IMR-90 (cell line): ENCODE measurements around the gene RET. TPM values are rescaled to one million over a fixed set of nuclear protein-coding genes. Genes with fewer than 3 reads are reported as not detected.

Experiments
- ATAC-seq: fragments of 200-7000 bp; cut with Tn5 transposase; 2 replicates; pipeline ENCODE4 v1.9.1; 2020; ENCODE audit warnings: low read depth, mild to moderate bottlenecking, moderate library complexity
- BruUV-seq: library from RNA; stranded (reverse); fragments of 400-500 nt; replicated peaks from 2 replicates; lab custom pipeline; 2021; lab: Mats Ljungman, UMichigan
- CTCF ChIA-PET: fragments of 300-600 bp; formaldehyde crosslinking; extraction: SDS; loops from one replicate; lab custom pipeline; 2021; ENCODE audit warnings: antibody characterized with exemption; lab: Yijun Ruan, JAX
- POLR2A ChIA-PET: fragments of 300-600 bp; sonication (Branson Sonifier 250); formaldehyde crosslinking; loops from one replicate; lab custom pipeline; 2022; ENCODE audit warnings: antibody characterized with exemption; ENCODE audit not compliant: unreplicated experiment; lab: Charles Lee
- DNase-seq: peaks from one replicate; pipeline ENCODE4 v3.0.0; 2013
- H2AFZ ChIP-seq: replicated peaks from 2 replicates; pipeline ENCODE3; 2013; ENCODE audit warnings: low read length, mild to moderate bottlenecking; ENCODE audit not compliant: poor library complexity
- H2AK5ac ChIP-seq: 2 replicates; pipeline ENCODE4 v1.6.1; 2013; ENCODE audit warnings: low read depth, low read length, inconsistent platforms
- H2AK9ac ChIP-seq: replicated peaks from 2 replicates; pipeline ENCODE3; 2013; ENCODE audit warnings: mild to moderate bottlenecking, low read depth, low read length, moderate library complexity; ENCODE audit not compliant: poor library complexity
- H2BK120ac ChIP-seq: 2 replicates; pipeline ENCODE4 v1.6.1; 2013; ENCODE audit warnings: low read depth, low read length, inconsistent platforms
- H2BK15ac ChIP-seq: 3 replicates; pipeline ENCODE4 v1.6.1; 2013; ENCODE audit warnings: low read depth, low read length, inconsistent platforms
- H2BK20ac ChIP-seq: 2 replicates; pipeline ENCODE4 v1.6.1; 2013; ENCODE audit warnings: low read depth, mild to moderate bottlenecking, inconsistent platforms, low read length, moderate library complexity
- H2BK5ac ChIP-seq: 2 replicates; pipeline ENCODE4 v1.6.1; 2013; ENCODE audit warnings: mild to moderate bottlenecking, low read depth, low read length, inconsistent platforms; ENCODE audit not compliant: poor library complexity, severe bottlenecking
- H3K14ac ChIP-seq: replicated peaks from 2 replicates; pipeline ENCODE4 v1.6.1; 2013; ENCODE audit warnings: low read depth, low read length, inconsistent platforms
- H3K18ac ChIP-seq: 2 replicates; pipeline ENCODE4 v1.6.1; 2013; ENCODE audit warnings: low read depth, low read length, control low read depth
- H3K23ac ChIP-seq: 2 replicates; pipeline ENCODE4 v1.6.1; 2013; ENCODE audit warnings: low read depth, low read length, inconsistent platforms
- H3K27ac ChIP-seq: 2 replicates; pipeline ENCODE4 v1.5.1; 2013; ENCODE audit warnings: mild to moderate bottlenecking, control low read depth, low read length; ENCODE audit not compliant: insufficient read depth
- H3K27me3 ChIP-seq: 2 replicates; pipeline ENCODE4 v1.6.1; 2013; ENCODE audit warnings: low read length; ENCODE audit not compliant: control insufficient read depth, insufficient read depth
- H3K36me3 ChIP-seq: 2 replicates; pipeline ENCODE4 v1.6.1; 2013; ENCODE audit warnings: low read length, mixed read lengths; ENCODE audit not compliant: control insufficient read depth, insufficient read depth
- H3K4ac ChIP-seq: 2 replicates; pipeline ENCODE4 v1.6.1; 2013; ENCODE audit warnings: low read depth, low read length, inconsistent platforms
- H3K4me1 ChIP-seq: 2 replicates; pipeline ENCODE4 v1.6.1; 2013; ENCODE audit warnings: low read length, mixed read lengths; ENCODE audit not compliant: control insufficient read depth, insufficient read depth
- H3K4me2 ChIP-seq: 2 replicates; pipeline ENCODE4 v1.6.1; 2013; ENCODE audit warnings: low read depth, mild to moderate bottlenecking, control low read depth, low read length, moderate library complexity
- H3K4me3 ChIP-seq: 2 replicates; pipeline ENCODE4 v1.5.1; 2013; ENCODE audit warnings: low read depth, mild to moderate bottlenecking, control low read depth, low read length, moderate library complexity; ENCODE audit not compliant: insufficient read depth
- H3K56ac ChIP-seq: 2 replicates; pipeline ENCODE4 v1.6.1; 2013; ENCODE audit warnings: low read length, inconsistent platforms; ENCODE audit not compliant: insufficient read depth; ENCODE audit errors: extremely low read depth
- H3K79me1 ChIP-seq, 2 experiments: 2 replicates each; pipeline ENCODE4 v1.6.1; 2013; ENCODE audit warnings: low read length in 2 of 2, inconsistent platforms in 1 of 2, low read depth in 1 of 2
- H3K9ac ChIP-seq: 2 replicates; pipeline ENCODE4 v1.6.1; 2013; ENCODE audit warnings: low read depth, low read length, control low read depth
- H3K9me1 ChIP-seq: 2 replicates; pipeline ENCODE4 v1.6.1; 2013; ENCODE audit warnings: low read length, inconsistent platforms; ENCODE audit not compliant: insufficient read depth
- H3K9me3 ChIP-seq: 2 replicates; pipeline ENCODE4 v1.6.1; 2013; ENCODE audit warnings: low read length; ENCODE audit not compliant: control insufficient read depth, insufficient read depth
- H4K20me1 ChIP-seq: 2 replicates; pipeline ENCODE4 v1.6.1; 2013; ENCODE audit warnings: low read length, inconsistent platforms; ENCODE audit not compliant: insufficient read depth
- H4K5ac ChIP-seq: 2 replicates; pipeline ENCODE4 v1.6.1; 2013; ENCODE audit warnings: mild to moderate bottlenecking, low read depth, low read length, control low read depth
- H4K8ac ChIP-seq, 2 experiments: 2 replicates each; pipeline ENCODE4 v1.6.1; 2013; ENCODE audit warnings: low read depth in 2 of 2, low read length in 2 of 2, control low read depth in 1 of 2, inconsistent platforms in 1 of 2
- H4K91ac ChIP-seq: 2 replicates; pipeline ENCODE4 v1.6.1; 2013; ENCODE audit warnings: low read depth, low read length, inconsistent platforms; ENCODE audit not compliant: insufficient read depth
- CTCF ChIP-seq: conservative IDR thresholded peaks from 2 replicates; pipeline ENCODE4 v1.5.1; 2012; ENCODE audit warnings: mild to moderate bottlenecking, low read depth, low read length, improper control_type of control experiment
- FOS ChIP-seq: fragments of 150-350 bp; IDR thresholded peaks from 2 replicates; pipeline ENCODE4 v1.6.1; 2016; ENCODE audit warnings: low read depth, low read length
- MAFK ChIP-seq: IDR thresholded peaks from 2 replicates; pipeline ENCODE4 v1.6.1; 2012; ENCODE audit warnings: low read depth, low read length, improper control_type of control experiment
- MAZ ChIP-seq: IDR thresholded peaks from 2 replicates; pipeline ENCODE4 v1.6.1; 2012; ENCODE audit warnings: low read depth, mild to moderate bottlenecking, low read length, improper control_type of control experiment, moderate library complexity, borderline replicate concordance
- MXI1 ChIP-seq: IDR thresholded peaks from 2 replicates; pipeline ENCODE4 v1.6.1; 2012; ENCODE audit warnings: low read depth, mild to moderate bottlenecking, low read length, moderate library complexity, borderline replicate concordance
- POLR2A ChIP-seq: IDR thresholded peaks from 2 replicates; pipeline ENCODE4 v1.6.1; 2012; ENCODE audit warnings: mild to moderate bottlenecking, low read depth, low read length
- RAD21 ChIP-seq: IDR thresholded peaks from 2 replicates; pipeline ENCODE4 v1.6.1; 2012; ENCODE audit warnings: low read length, improper control_type of control experiment
- RCOR1 ChIP-seq: IDR thresholded peaks from 2 replicates; pipeline ENCODE4 v1.6.1; 2012; ENCODE audit warnings: mild to moderate bottlenecking, low read length, improper control_type of control experiment; ENCODE audit not compliant: insufficient replicate concordance
- RFX5 ChIP-seq: IDR thresholded peaks from 2 replicates; pipeline ENCODE4 v1.8.0; 2012; ENCODE audit warnings: low read depth, mild to moderate bottlenecking, low read length, moderate library complexity
- USF2 ChIP-seq: fragments of 150-350 bp; IDR thresholded peaks from 2 replicates; pipeline ENCODE4 v1.6.1; 2017; ENCODE audit warnings: mild to moderate bottlenecking, antibody characterized with exemption, low read length, low read depth
- WGBS, 2 experiments: methylation state at CpG; one replicate each; pipeline versions ENCODE4 v1.1.5 to v1.1.7; 2013; ENCODE audit warnings: missing lambda C conversion rate in 2 of 2; ENCODE audit not compliant: insufficient read length in 1 of 2; ENCODE audit errors: extremely low coverage in 2 of 2; 5-methylcytosine and 5-hydroxymethylcytosine counted together
- dilution Hi-C: fragments of 300-500 bp; cut with HindIII; formaldehyde crosslinking; loops from one replicate; pipeline ENCODE4 v1.14.3; 2018; ENCODE audit warnings: low sequenced_read_pairs; ENCODE audit not compliant: unreplicated experiment
- in situ Hi-C: fragments of 300-500 bp; cut with MboI; formaldehyde crosslinking; loops from 3 replicates; pipeline ENCODE4 v1.14.3; 2019; ENCODE audit warnings: low sequenced_read_pairs, inconsistent platforms, mixed read lengths
- intact Hi-C: fragments of 100-400 bp; cut with micrococcal nuclease; formaldehyde crosslinking; loops from 2 replicates; pipeline ENCODE4 v1.10.0; 2022
- polyA plus RNA-seq, 3 experiments: library from polyadenylated mRNA; depleted of rRNA; stranded (reverse); fragments of >200 nt; gene quantifications; 2 replicates each; pipeline ENCODE4 v1.2.3, GENCODE V29; 2012; ENCODE audit warnings: low replicate concordance in 1 of 3
- total RNA-seq: library from RNA; depleted of rRNA; stranded (reverse); fragments of >200 nt; gene quantifications from 2 replicates; pipeline ENCODE4 v1.2.3, GENCODE V29; 2012
- TF ChIP-seq, protein P1 (sequence below): fragments of 150-350 bp; IDR thresholded peaks from 2 replicates; pipeline ENCODE4 v1.6.1; 2016; ENCODE audit warnings: low read depth, mild to moderate bottlenecking, low read length, moderate library complexity, borderline replicate concordance

The RET gene
- total and polyA plus RNA-seq, 2 of the 4 experiments (the other 2 are of a cell fraction): 0.10 to 0.18 TPM

DNA sequence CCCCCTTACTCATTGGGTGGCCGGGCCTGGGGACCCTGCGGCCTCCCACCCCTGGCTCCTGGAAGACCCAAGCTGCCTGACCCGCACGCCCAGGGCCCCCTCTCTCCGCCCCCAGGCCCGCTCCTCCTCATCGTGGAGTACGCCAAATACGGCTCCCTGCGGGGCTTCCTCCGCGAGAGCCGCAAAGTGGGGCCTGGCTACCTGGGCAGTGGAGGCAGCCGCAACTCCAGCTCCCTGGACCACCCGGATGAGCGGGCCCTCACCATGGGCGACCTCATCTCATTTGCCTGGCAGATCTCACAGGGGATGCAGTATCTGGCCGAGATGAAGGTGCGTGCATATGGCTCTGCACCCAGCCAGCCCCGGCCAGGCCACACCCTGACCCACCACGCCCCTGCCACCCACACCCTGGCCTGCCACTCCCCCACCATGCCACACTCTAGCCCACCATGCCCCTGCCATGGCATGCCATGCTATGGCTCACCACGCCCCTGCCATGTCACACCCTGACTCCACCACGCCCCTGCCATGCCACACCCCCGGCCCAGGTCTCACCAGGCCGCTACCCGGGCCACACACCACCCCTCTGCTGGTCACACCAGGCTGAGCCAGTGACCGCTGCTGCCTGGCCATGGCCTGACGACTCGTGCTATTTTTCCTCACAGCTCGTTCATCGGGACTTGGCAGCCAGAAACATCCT is 42.7 kb downstream of the RET start:
- DNase-seq (no peak), ATAC-seq (no peak)
- H3K56ac ChIP-seq: no peak overlapping the region
- CTCF ChIA-PET: interaction anchor here (1.0 kb wide), 1 partner anchor 262 kb away, joined by 3 read pairs; no protein-coding TSS in a partner anchor
- intact Hi-C loops: no loop called here
- BruUV-seq: no TSS peak
- no peak overlapping the region for H4K5ac ChIP-seq
- H3K4me2 ChIP-seq: no peak overlapping the region
- dilution Hi-C loops: no loop called here
- H3K36me3 ChIP-seq: no peaks in the 10 kb centered on the region
- H3K14ac ChIP-seq: no peak overlapping the region
- in situ Hi-C loops: no loop called here
- H2AK9ac ChIP-seq: no peak overlapping the region
- H2BK120ac ChIP-seq: no peak overlapping the region
- WGBS, 2 experiments: 80% methylated on average over 27 of the region's 31 CpGs; no CpG with 5 or more reads in 1 of the 2 experiments
- H3K23ac ChIP-seq: no peak overlapping the region
- 0 out of 2 replicates have a peak, but pooled peaks cover 4% of the 10 kb centered on the region for H3K9me1 ChIP-seq
- H3K27ac ChIP-seq: no peak overlapping the region
- TF ChIP-seq POLR2A: no peak
- TF ChIP-seq FOS: no peak
- no peak for TF ChIP-seq MAFK
- TF ChIP-seq RFX5: no peak
- TF ChIP-seq, protein P1, sequence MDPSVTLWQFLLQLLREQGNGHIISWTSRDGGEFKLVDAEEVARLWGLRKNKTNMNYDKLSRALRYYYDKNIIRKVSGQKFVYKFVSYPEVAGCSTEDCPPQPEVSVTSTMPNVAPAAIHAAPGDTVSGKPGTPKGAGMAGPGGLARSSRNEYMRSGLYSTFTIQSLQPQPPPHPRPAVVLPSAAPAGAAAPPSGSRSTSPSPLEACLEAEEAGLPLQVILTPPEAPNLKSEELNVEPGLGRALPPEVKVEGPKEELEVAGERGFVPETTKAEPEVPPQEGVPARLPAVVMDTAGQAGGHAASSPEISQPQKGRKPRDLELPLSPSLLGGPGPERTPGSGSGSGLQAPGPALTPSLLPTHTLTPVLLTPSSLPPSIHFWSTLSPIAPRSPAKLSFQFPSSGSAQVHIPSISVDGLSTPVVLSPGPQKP: no peak
- no peak for TF ChIP-seq USF2
- no peak for TF ChIP-seq CTCF
- no peak for TF ChIP-seq RCOR1
- no peak for TF ChIP-seq RAD21
- no peak for TF ChIP-seq MAZ
- no peak for TF ChIP-seq MXI1
- H4K91ac ChIP-seq: no peak overlapping the region
- H2BK5ac ChIP-seq: no peak overlapping the region
- peaks cover 34% of the 10 kb centered on the region for H3K27me3 ChIP-seq
- no peak overlapping the region for H2BK20ac ChIP-seq
- no peaks in the 10 kb centered on the region for H3K4me1 ChIP-seq
- H4K8ac ChIP-seq: no peak overlapping the region
- no peak overlapping the region for H3K4me3 ChIP-seq
- POLR2A ChIA-PET: no interaction called here
- no peak overlapping the region for H2BK15ac ChIP-seq
- H3K4ac ChIP-seq: no peak overlapping the region
- no peak overlapping the region for H3K9ac ChIP-seq
- H2AK5ac ChIP-seq: no peak overlapping the region
- H3K18ac ChIP-seq: no peak overlapping the region
- H4K20me1 ChIP-seq: no peaks in the 10 kb centered on the region
- no peaks in the 10 kb centered on the region for H3K9me3 ChIP-seq
- no peak overlapping the region for H2AFZ ChIP-seq
- no peaks in the 10 kb centered on the region for H3K79me1 ChIP-seq
